ENCODE results near the gene PTPN7. TPM values are rescaled to one million over a fixed set of nuclear protein-coding genes. Genes with fewer than 3 reads are reported as not detected.
"Not testable (repeated sequence)": the region's sequence is repeated elsewhere in the genome, so short reads cannot be mapped to it uniquely, and the experiment has no call there.

PTPN7 gene
- polyA plus RNA-seq, 2 of the 4 experiments (the other 2 are of a cell fraction), result 0.08 TPM; not detected in 1

DNA sequence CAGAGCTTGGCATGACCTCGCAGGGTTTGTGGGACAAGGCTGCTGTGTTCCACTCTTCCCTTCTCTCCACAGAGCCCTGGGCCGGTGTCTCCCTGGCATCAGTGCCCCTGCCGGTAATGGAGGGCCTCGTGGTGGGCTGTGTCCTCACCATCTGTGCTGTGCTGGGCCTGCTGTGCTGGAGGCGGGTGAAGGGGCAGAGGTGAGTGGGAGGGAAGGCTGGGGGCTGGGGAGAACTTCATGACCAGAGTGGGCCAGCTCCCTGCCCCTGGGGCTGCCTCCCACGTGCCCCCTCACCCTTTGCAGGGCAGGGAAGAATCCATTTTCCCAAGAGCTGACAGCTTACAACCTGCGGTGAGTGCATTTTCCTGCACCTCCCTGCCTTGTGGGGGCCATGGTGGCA lies 21.2 kb upstream of the PTPN7 start:
- peaks cover 11% of the 10 kb centered on the region for H3K4me1 ChIP-seq
- no peak overlapping the region for H3K4me3 ChIP-seq
- FAIRE-seq (no peak), ATAC-seq (no peak), DNase-seq (ENCODE audit: low read depth in 1 of 2, low spot score in 1 of 2) (no peak)
- TF ChIP-seq PHF8 (IDR thresholded peaks at IDR 0.05; ENCODE audit: borderline replicate concordance, low read depth) (no peak), RAD21 (conservative IDR thresholded peaks at IDR 0.05 in 1 of 2, IDR thresholded peaks at IDR 0.05 in 1 of 2) (no peak), HEYL (CRISPR knock-in tag; IDR thresholded peaks at IDR 0.05) (no peak), SREBF2 (IDR thresholded peaks at IDR 0.05) (no peak), NPAS2 (CRISPR knock-in tag; IDR thresholded peaks at IDR 0.05; ENCODE audit: borderline replicate concordance) (no peak), JUNB (IDR thresholded peaks at IDR 0.05) (no peak), JUN (IDR thresholded peaks at IDR 0.05) (no peak), FOSL2 (IDR thresholded peaks at IDR 0.05) (no peak), FOSL2 (CRISPR knock-in tag; IDR thresholded peaks at IDR 0.05) (no peak), RNF2 (IDR thresholded peaks at IDR 0.05; ENCODE audit: borderline replicate concordance, low read depth) (no peak), TFCP2L1 (CRISPR knock-in tag; IDR thresholded peaks at IDR 0.05) (no peak), HOXB5 (CRISPR knock-in tag; IDR thresholded peaks at IDR 0.05) (no peak)
- TF ChIP-seq, protein P1, sequence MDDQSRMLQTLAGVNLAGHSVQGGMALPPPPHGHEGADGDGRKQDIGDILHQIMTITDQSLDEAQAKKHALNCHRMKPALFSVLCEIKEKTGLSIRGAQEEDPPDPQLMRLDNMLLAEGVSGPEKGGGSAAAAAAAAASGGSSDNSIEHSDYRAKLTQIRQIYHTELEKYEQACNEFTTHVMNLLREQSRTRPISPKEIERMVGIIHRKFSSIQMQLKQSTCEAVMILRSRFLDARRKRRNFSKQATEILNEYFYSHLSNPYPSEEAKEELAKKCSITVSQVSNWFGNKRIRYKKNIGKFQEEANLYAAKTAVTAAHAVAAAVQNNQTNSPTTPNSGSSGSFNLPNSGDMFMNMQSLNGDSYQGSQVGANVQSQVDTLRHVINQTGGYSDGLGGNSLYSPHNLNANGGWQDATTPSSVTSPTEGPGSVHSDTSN (IDR thresholded peaks at IDR 0.05), result no peak
- TF ChIP-seq, protein P2, sequence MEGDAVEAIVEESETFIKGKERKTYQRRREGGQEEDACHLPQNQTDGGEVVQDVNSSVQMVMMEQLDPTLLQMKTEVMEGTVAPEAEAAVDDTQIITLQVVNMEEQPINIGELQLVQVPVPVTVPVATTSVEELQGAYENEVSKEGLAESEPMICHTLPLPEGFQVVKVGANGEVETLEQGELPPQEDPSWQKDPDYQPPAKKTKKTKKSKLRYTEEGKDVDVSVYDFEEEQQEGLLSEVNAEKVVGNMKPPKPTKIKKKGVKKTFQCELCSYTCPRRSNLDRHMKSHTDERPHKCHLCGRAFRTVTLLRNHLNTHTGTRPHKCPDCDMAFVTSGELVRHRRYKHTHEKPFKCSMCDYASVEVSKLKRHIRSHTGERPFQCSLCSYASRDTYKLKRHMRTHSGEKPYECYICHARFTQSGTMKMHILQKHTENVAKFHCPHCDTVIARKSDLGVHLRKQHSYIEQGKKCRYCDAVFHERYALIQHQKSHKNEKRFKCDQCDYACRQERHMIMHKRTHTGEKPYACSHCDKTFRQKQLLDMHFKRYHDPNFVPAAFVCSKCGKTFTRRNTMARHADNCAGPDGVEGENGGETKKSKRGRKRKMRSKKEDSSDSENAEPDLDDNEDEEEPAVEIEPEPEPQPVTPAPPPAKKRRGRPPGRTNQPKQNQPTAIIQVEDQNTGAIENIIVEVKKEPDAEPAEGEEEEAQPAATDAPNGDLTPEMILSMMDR (IDR thresholded peaks at IDR 0.05), result no peak
- H3K9me3 ChIP-seq, result no peaks in the 10 kb centered on the region
- H3K4me2 ChIP-seq, result no peak overlapping the region
- no peak overlapping the region for H3K27ac ChIP-seq
- 61% methylated on average over 7 of the region's 7 CpGs for WGBS (ENCODE audit: missing lambda C conversion rate)
- POLR2A ChIA-PET, result no interaction called here
- CTCF ChIA-PET, result interaction anchor here (0.6 to 12.3 kb wide), 6 partner anchors 12 to 538 kb away, joined by 3 to 350 read pairs (median 7); partner anchors contain the start of genes LGR6 and UBE2T

DNA sequence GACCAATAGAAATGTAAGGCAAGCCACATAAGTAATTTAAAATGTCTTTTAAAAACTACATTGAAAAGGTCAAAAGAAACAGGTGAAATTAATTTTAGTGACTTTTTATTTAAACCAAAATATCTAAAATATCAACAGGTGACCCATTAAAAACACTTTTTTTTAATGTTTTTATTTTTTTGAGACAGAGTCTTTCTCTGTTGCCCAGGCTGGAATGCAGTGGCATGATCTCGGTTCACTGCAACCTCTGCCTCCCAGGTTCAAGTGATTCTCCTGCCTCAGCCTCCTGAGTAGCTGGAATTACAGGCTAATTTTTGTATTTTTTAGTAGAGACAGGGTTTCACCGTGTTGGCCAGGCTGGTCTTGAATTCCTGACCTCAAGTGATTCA lies 20.3 kb upstream of the PTPN7 start:
- CTCF ChIA-PET, result interaction anchor here (0.6 to 12.3 kb wide), 8 partner anchors 9 to 539 kb away, joined by 3 to 350 read pairs (median 7); partner anchors contain the start of genes LGR6 and UBE2T
- H3K27ac ChIP-seq; H3K9me3 ChIP-seq; FAIRE-seq; POLR2A ChIA-PET; H3K4me2 ChIP-seq; H3K4me3 ChIP-seq; DNase-seq (ENCODE audit: low read depth in 1 of 2, low spot score in 1 of 2); ATAC-seq: not testable (repeated sequence)
- H3K4me1 ChIP-seq, result peaks cover 11% of the 10 kb centered on the region
- WGBS (ENCODE audit: missing lambda C conversion rate), result 51% methylated on average over 2 of the region's 2 CpGs

DNA sequence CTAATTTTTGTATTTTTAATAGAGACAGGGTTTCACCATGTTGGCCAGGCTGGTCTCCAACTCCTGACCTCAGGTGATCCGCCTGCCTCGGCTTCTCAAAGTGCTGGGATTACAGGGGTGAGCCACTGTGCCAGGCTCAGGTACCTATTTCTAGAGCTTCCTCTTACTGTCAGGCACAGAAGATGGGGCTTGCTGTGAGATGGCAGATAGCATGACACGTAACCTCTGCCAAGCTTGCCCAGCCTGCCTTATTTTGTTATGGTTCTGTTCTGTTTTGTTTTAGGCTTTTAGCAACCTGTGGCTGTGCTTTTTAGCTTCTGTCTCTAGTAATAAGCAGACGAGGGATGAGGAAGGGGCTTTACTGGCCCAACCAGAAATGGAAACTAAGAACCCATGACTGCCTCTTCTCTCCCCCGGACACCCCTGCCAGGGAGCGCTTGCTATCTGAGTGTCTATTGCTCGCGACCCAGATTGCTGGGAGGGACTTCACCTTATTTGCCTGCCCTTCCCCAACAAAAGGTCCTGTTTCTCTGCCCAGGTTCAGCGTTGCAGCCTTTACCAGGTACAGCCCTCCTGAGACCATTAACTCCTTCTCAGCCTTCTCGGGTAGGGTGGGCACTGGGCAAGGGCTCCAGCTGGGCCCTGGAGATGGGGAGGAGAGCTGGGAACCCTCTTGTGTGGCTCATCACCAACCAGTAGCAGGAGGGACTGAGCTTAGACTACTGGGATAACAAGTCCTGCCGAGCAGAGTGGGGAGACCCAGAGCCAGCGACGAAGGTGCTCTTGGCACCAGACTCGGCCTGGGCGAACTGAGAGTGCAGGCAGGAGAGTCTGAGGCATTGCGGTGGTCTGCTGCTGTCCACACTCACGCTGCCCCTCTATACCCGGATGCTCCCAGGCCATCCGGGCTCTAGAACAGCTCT lies 19.7 kb upstream of the PTPN7 start:
- DNase-seq (ENCODE audit: low read depth in 1 of 2, low spot score in 1 of 2) (no peak), ATAC-seq (no peak), FAIRE-seq (no peak)
- Histone ChIP-seq H3K4me1 (peaks cover 10% of the 10 kb centered on the region), H3K27ac (no peak overlapping the region), H3K4me2 (no peak overlapping the region), H3K4me3 (no peak overlapping the region), H3K9me3 (no peaks in the 10 kb centered on the region)
- CTCF ChIA-PET, result interaction anchor here (0.6 to 12.3 kb wide), 8 partner anchors 8 to 139 kb away, joined by 3 to 350 read pairs (median 4); partner anchors contain the start of gene LGR6
- TF ChIP-seq CBX8 (IDR thresholded peaks at IDR 0.05) (no peak), RAD21 (conservative IDR thresholded peaks at IDR 0.05 in 1 of 2, IDR thresholded peaks at IDR 0.05 in 1 of 2) (no peak), CEBPB (IDR thresholded peaks at IDR 0.05) (no peak), RARB (CRISPR knock-in tag; IDR thresholded peaks at IDR 0.05) (no peak), EHMT2 (IDR thresholded peaks at IDR 0.05; ENCODE audit: low read depth) (no peak), HOXA7 (CRISPR knock-in tag; IDR thresholded peaks at IDR 0.05) (no peak), JUN (IDR thresholded peaks at IDR 0.05) (no peak), NFE2L2 (conservative IDR thresholded peaks at IDR 0.05; ENCODE audit: low read length) (no peak), BHLHE40 (IDR thresholded peaks at IDR 0.05; ENCODE audit: low read depth, low read length) (no peak), HEYL (CRISPR knock-in tag; IDR thresholded peaks at IDR 0.05) (no peak), ZNF302 (CRISPR knock-in tag; IDR thresholded peaks at IDR 0.05) (no peak), FOSB (CRISPR knock-in tag; IDR thresholded peaks at IDR 0.05) (no peak)
- TF ChIP-seq, protein P3, sequence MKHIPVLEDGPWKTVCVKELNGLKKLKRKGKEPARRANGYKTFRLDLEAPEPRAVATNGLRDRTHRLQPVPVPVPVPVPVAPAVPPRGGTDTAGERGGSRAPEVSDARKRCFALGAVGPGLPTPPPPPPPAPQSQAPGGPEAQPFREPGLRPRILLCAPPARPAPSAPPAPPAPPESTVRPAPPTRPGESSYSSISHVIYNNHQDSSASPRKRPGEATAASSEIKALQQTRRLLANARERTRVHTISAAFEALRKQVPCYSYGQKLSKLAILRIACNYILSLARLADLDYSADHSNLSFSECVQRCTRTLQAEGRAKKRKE (CRISPR knock-in tag; IDR thresholded peaks at IDR 0.05; ENCODE audit: low read depth), result no peak
- TF ChIP-seq, protein P4, sequence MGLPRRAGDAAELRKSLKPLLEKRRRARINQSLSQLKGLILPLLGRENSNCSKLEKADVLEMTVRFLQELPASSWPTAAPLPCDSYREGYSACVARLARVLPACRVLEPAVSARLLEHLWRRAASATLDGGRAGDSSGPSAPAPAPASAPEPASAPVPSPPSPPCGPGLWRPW (IDR thresholded peaks at IDR 0.05), result no peak
- TF ChIP-seq, protein P2 (IDR thresholded peaks at IDR 0.05), result no peak
- POLR2A ChIA-PET, result interaction anchor here (0.5 kb wide), 1 partner anchor 56 kb away, joined by 3 read pairs; no protein-coding TSS in a partner anchor
- WGBS (ENCODE audit: missing lambda C conversion rate), result 68% methylated on average over 18 of the region's 19 CpGs
